NCI-H82 treated with DMSO at 0.1 percent for 48 hours (cell line): ENCODE measurements around the gene TGFA.

Experiments
- DNase-seq: peaks from one replicate; lab custom pipeline; 2025; ENCODE audit not compliant: unreplicated experiment; lab: John Stamatoyannopoulos, UW

The TGFA gene

GRCh38 chr2:70499253-70499652 lies 54.4 kb downstream of the TGFA start:
- no peak for DNase-seq

GRCh38 chr2:70498528-70498927 lies 55.1 kb downstream of the TGFA start:
- DNase-seq, result no peak

GRCh38 chr2:70498054-70498453 lies 55.6 kb downstream of the TGFA start:
- no peak for DNase-seq

GRCh38 chr2:70496819-70497218 lies 56.8 kb downstream of the TGFA start:
- DNase-seq, result no peak

- DNase-seq, result no peak
Measured at GRCh38 chr2:70494293-70494886, 59.2 kb downstream of the TGFA start.

GRCh38 chr2:70490381-70490780 lies 63.2 kb downstream of the TGFA start:
- no peak for DNase-seq

- DNase-seq, result no peak
Measured at GRCh38 chr2:70489165-70489564, 64.5 kb downstream of the TGFA start.

GRCh38 chr2:70484086-70484485 lies 69.5 kb downstream of the TGFA start:
- DNase-seq, result no peak

GRCh38 chr2:70482401-70482800 lies 71.2 kb downstream of the TGFA start:
- DNase-seq, result no peak

- no peak for DNase-seq
Measured at GRCh38 chr2:70480468-70480867, 73.2 kb downstream of the TGFA start.

GRCh38 chr2:70479816-70480215 lies 73.8 kb downstream of the TGFA start:
- DNase-seq, result no peak

- no peak for DNase-seq
Measured at GRCh38 chr2:70477441-70477844, 76.2 kb downstream of the TGFA start.

- DNase-seq, result no peak
Measured at GRCh38 chr2:70475266-70475665, 78.4 kb downstream of the TGFA start.

- DNase-seq, result no peak
Measured at GRCh38 chr2:70474256-70474848, 79.3 kb downstream of the TGFA start.

GRCh38 chr2:70473101-70473722 lies 80.4 kb downstream of the TGFA start:
- no peak for DNase-seq

GRCh38 chr2:70472221-70472890 lies 81.3 kb downstream of the TGFA start:
- no peak for DNase-seq

- DNase-seq, result no peak
Measured at GRCh38 chr2:70471129-70471528, 82.5 kb downstream of the TGFA start.

GRCh38 chr2:70469961-70470360 lies 83.7 kb downstream of the TGFA start:
- DNase-seq, result no peak

- no peak for DNase-seq
Measured at GRCh38 chr2:70469435-70469834, 84.2 kb downstream of the TGFA start.

GRCh38 chr2:70468878-70469277 lies 84.7 kb downstream of the TGFA start:
- DNase-seq, result no peak

GRCh38 chr2:70467831-70468779 lies 85.5 kb downstream of the TGFA start:
- DNase-seq, result no peak
